GM04504 (cell line): ENCODE results near the gene DOCK1.

Experiments
- DNase-seq: peaks from one replicate; pipeline ENCODE4 v3.0.0-alpha.2; 2012; ENCODE audit warnings: low read depth

DOCK1 gene

DNA sequence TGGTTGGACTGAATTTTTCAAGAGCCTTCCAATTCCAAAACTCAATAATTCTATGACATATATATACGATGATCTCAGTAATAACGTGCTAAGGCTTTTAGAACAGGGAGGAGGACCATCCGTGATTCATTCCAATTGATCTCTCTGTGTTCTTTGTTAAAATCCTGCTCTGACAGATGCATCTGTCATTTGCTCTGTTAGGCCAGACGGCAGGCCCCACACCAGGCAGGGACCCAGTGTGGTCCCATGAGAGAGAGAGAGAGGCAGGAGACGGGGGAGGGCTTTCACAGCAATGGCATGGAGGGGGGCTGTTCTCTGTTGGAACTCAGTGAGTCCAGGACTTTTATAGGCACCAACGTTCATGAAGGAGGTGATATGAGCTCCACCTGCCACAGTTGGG lies 451.1 kb downstream of the DOCK1 start:
- no peak for DNase-seq

DNA sequence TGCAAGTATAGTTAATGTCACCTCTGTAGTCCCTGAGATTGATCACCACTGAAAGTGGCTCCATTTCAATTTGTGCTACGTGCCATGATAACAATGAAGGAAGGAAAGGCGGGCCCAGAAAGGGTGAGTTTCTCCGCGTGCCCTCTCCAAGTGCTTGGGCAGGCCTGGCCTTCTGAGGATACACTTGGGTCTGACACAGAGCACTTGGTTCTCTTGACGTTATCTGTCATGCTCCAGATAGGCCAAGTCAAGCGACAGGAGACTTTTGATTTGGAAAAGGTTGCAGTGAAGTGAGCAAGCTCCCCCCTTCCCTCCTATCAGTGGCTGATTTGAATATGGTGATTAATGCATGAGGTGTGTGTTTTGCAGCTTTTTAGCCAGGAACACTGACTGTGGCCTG lies 452.0 kb downstream of the DOCK1 start:
- no peak for DNase-seq

DNA sequence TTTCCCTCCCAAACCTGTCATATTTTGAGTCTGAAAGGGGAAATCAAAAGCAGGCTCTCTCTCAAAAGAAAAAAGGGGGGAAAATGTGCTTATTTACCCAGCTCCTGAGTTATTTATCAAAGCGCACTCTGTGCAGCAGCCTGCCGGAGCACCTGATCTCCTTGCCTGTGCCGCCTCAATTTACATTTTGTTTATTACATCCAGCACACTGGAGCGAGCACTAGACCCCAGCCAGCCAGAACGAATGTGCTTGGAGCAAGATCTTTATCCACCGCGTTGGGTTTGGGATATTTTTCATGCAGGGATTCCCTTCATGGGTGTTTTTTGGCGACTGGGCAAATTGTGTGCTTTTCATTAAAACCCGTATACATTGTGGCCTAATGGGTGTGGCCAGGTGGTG lies 453.1 kb downstream of the DOCK1 start:
- no peak for DNase-seq

DNA sequence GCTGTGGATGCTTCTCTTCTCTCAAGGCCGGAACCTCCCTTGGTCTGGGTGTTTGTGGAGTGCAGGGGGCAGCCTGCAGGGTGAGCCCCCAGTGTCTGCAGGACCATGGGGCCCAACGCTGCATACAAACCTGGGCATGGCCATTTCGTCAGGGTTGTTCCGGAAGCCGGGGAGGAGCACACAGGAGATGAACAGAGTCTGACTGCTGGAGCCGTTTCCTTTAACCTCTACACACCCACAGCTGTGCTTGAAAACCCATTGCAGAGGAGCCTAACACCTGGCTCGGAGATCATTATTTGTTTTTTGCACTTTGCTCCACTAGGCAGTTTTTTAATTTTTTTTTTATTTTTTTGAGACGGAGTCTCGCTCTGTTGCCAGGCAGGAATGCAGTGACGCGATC lies 458.8 kb downstream of the DOCK1 start:
- DNase-seq: no peak

DNA sequence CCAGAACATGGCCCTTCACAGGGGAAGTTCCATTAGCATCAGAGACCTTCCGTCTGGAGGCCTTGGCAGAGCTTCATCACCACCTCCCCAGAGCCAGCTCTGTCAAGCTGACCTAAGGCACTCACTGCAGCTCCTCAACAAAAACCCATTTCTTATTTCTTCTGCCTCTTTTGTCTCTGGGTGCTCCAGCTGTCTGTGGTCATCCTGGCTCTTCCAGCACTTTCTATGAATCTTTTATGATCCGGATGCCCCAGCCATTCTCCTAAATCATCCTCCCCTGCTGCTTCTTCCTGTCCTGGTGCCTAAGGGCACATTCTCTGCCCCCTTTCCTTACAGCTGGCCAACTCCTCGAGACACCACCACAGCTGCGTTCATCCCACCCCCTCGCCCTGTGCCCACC lies 462.9 kb downstream of the DOCK1 start:
- no peak for DNase-seq

DNA sequence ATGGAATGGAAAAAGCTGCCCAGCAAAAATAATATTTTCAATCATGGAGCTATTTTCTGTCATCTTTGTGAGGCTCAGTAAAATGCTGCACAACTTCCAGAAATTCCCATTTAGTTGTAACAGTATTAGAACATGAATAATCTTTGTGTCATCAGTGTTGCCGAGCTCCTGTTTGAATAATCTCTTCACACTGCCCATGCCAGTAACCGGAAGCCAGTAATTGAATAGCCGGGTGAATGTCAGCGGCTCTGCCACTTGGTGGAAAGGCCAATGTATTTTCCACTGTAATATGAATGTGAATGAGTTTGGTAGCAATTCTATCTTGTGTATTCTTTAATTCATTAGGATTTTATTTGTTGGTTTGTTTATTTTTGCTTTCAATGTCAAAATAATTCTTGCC lies 463.7 kb downstream of the DOCK1 start:
- DNase-seq: no peak

- no peak for DNase-seq
Measured at GRCh38 chr10:127370601-127371000, 465.4 kb downstream of the DOCK1 start.

- DNase-seq: no peak
Measured at GRCh38 chr10:127372361-127372760, 467.1 kb downstream of the DOCK1 start.

- no peak for DNase-seq
Measured at GRCh38 chr10:127374074-127374680, 468.9 kb downstream of the DOCK1 start.

DNA sequence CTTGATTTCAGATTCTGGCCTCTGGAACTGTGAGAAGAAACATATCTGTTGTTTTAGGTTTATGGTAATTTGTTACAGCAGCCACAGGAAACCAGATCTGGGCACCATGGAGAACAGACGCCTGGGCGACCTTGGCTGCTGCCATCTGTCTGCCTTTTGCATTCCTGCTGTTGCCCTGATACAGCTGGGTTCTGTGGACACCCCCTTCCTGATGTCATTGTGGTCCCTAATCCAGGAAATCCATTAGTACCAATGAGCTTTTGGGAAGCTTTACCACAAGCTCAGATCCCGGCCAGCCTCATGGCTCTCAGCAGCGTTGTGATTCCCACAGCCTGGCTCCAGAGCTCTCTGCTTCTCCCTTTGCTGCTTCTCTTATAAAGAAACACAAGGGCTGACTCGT lies 469.7 kb downstream of the DOCK1 start:
- no peak for DNase-seq

- DNase-seq: no peak
Measured at GRCh38 chr10:127375461-127375860, 470.2 kb downstream of the DOCK1 start.

DNA sequence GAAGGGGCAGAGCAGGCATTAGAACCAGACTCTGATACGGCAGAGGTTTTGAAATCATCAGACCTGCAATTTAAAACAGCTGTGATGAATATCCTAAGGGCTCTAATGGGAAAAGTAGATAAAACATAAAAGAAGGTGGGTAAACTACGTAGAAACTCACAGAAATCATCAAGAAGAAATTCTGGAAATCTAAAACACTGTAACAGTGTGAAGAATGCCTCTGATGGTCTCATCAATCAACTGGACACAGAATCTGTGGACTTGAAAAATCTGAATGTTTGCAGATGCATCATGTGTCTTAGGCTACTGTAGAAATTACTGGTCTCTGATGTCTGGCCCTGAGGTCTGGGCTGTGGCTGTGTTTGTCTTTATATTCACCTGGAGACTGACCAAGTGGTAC lies 470.8 kb downstream of the DOCK1 start:
- no peak for DNase-seq

DNA sequence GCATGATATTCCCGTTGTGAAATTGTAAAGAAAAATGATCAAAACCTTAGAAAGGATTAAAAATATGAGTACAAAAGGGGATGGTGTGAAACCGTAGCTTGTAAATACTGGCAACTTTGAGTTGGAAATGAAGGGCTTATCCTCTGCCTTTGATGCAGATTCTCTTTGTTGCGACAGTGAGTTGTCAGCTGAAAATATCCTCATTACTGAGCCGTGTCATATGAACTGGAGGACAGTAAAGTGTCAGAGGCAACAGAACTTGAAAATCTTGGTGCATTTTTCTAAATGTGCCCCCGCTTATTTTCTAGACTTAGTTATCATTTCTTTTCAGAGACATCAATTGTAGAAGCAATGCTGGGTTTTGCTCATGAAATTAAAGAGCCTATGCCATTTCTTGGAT lies 473.4 kb downstream of the DOCK1 start:
- no peak for DNase-seq

DNA sequence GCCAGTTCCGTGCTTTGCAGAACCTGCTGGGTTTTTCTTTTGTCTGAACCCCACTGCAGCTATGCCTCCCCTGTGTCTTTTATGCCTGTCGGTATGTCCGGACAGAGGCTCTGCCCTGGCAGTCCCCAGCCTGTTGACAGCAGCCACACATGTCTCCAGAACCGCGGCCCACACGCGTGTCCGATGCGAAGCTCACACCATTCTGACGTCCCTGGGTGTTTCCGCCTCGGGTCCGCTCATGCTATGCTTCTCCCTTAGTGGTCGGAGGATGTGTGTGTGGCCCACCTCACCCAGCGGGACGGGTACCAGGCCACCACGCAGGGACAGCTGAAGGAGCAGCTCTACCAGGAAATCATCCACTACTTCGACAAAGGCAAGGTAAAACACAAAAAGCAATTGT lies 479.3 kb downstream of the DOCK1 start:
- DNase-seq: no peak

DNA sequence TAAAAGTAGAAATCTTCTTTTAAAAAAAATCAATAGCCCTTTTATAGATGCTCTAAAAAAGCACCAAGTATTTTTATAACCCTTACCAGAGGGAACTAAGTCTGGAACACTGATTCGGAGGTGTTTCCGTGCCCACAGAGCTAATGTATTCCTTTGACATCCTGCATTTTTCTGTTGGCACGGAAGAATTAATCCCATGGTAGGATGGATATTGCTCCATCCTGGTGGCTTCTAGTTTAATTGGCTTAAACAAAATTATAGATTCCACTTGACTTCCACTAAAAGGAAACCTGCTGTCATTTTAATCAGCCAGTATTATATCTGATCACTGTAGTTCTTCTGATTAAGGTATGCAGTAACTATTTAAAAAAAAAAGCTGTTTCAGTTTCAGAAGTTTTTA lies 479.8 kb downstream of the DOCK1 start:
- no peak for DNase-seq

DNA sequence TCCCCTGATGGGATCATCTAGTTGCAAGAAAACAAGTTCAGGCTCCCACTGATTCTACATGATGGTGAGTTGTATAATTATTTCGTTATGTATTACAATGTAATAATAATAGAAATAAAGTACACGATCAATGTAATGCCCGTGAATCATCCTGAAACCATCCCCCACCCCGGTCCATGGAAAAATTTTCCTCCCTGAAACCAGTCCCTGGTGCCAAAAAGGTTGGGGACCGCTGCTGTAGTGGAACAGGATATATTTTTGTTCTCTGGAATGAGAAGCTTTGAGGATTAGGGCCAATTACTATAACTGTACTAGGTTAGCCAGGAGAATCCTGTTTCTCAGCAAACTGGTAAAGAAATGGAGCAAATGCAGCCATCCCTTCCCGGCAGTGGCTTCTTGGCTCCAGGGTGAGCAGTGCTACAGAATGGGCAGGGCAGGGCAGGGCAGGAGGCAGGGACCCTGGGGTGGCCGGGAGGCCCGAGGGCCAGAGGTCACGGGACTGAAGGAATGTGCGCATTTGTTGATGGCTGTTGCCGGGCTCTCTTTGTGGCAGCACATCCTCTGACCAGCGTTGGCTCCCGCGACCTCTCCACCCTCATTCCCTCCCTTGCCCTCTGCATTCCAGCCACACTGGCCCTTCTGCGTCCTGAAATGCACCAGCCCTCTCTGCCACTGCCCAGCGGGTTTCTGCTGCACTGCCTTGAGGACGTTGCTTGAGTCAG lies 481.5 kb downstream of the DOCK1 start:
- no peak for DNase-seq

DNA sequence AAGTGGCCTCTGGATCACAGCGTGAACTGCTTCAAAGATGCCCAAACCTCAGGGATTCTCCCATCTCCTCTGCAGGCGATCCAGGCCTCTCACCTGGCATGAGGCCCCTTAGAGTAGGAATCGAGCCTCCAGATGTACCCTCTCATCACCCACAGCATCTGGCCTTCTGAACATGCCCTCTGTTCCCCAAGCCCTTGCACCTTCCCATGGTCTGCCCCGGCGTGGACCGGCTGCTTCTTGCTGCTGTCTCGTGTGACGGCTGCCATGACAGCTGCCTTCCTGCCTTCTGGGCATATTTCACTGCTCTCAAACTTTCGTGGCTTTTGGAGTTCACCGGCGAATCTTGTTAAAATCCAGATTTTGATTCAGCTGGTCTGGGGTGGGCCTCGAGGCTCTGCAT lies 486.6 kb downstream of the DOCK1 start:
- DNase-seq: no peak

- no peak for DNase-seq
Measured at GRCh38 chr10:127392351-127393235, 487.4 kb downstream of the DOCK1 start.

DNA sequence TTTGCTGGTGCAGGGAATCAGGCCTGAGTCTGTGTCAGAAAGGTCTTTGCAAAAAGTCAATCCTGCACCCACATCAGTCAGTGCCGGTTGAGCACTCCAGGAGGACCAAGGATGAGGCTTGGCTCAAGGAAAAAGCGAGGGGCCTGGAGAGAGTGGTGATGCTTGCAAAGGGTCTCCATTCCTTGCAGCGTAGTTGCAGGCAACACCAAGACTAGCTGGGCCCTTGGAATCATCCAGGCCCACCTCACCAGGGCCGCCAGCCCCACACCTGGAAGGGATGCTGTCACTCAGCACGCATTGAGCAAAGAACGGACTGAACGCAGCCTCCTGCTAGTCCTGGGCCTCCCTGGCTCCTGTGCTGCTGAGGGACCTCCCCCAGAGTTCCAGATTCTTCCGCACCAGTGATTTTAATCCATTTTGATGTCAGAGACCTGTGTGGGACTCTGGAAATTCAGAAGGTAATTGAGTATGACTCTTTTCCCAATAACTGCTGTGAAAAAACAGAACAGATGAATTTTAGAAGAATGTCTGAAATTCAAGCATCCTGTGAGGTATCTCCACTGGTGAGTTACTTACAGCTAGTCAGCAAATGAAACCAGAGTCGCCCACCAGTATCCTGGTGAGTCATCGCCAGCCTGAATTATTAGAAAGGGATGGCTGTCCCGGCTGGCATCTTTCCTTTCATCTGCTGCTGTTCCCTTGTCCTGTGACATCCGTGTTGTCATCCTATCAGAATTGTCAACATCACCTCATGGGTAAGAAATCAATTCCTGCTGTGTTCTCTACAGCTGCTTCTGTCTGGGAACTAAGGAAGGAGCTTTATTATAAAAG lies 493.1 kb downstream of the DOCK1 start:
- DNase-seq: peak; percentile 10

GRCh38 chr10:127398971-127399365 lies 493.7 kb downstream of the DOCK1 start:
- no peak for DNase-seq

DNA sequence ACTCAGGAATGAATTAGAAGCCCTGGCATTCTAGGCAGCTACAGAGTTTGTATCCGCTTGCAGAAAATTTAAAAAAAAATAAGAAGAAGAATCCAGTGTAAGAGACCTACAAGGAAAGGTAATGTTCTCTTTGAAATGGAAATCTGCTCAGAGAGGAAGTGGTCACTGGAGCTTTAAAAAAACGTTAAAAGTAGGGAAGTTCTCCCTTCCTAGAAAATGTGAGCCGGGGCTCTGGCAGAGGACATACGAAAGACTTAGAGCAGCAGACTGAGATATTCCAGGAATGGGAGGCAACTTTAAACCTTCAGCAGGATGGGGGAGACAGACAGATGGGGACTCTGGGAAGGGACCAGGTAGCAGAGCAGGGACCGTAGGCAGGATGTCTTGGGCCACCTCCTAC lies 494.4 kb downstream of the DOCK1 start:
- DNase-seq: no peak

- DNase-seq: no peak
Measured at GRCh38 chr10:127400216-127400615, 495.0 kb downstream of the DOCK1 start.
